CD14-positive monocyte (primary cell): Measurements from ENCODE around the gene SYNPO2. TPM values are rescaled to one million over a fixed set of nuclear protein-coding genes. Genes with fewer than 3 reads are reported as not detected.

Experiments used
- DNase-seq, 3 donors: peaks; one replicate each; pipeline ENCODE4 v3.0.0-alpha.2; 2011 to 2022
- H2AFZ ChIP-seq: 2 replicates; pipeline ENCODE4 v1.6.0; 2012; ENCODE audit warnings: mild to moderate bottlenecking, low read depth, low read length, inconsistent platforms; ENCODE audit not compliant: insufficient read depth, poor library complexity, severe bottlenecking
- H3K27ac ChIP-seq, 2 donors: 1 replicate in 1 of 2; 2 replicates in 1 of 2; pipeline ENCODE4 v1.5.1; 2012 to 2013; ENCODE audit warnings: low read length in 2 of 2, control low read depth in 1 of 2, inconsistent platforms in 1 of 2, low read depth in 1 of 2, mild to moderate bottlenecking in 1 of 2
- H3K27me3 ChIP-seq, 2 donors: one replicate each; pipeline versions ENCODE4 v1.6.0 to v1.6.1; 2011 to 2013; ENCODE audit warnings: low read length in 2 of 2; ENCODE audit not compliant: control insufficient read depth in 2 of 2, insufficient read depth in 2 of 2
- H3K36me3 ChIP-seq, 2 donors: replicated peaks in 1 of 2; 1 replicate in 1 of 2; 2 replicates in 1 of 2; pipeline versions ENCODE4 v1.5.1 to v1.6.1; 2012 to 2013; ENCODE audit warnings: low read length in 2 of 2, control low read depth in 1 of 2, inconsistent platforms in 1 of 2, mild to moderate bottlenecking in 1 of 2; ENCODE audit not compliant: insufficient read depth in 2 of 2, control insufficient read depth in 1 of 2
- H3K4me1 ChIP-seq, 2 donors: 1 replicate in 1 of 2; 2 replicates in 1 of 2; pipeline versions ENCODE4 v1.5.1 to v1.6.1; 2012 to 2013; ENCODE audit warnings: low read length in 2 of 2, control low read depth in 1 of 2, inconsistent platforms in 1 of 2, mild to moderate bottlenecking in 1 of 2, moderate library complexity in 1 of 2; ENCODE audit not compliant: insufficient read depth in 2 of 2, control insufficient read depth in 1 of 2
- H3K4me2 ChIP-seq: replicated peaks from 2 replicates; pipeline ENCODE3; 2012; ENCODE audit warnings: low read length, moderate library complexity, mild to moderate bottlenecking; ENCODE audit not compliant: poor library complexity, severe bottlenecking; ENCODE audit errors: extremely low read depth
- H3K4me3 ChIP-seq, 3 experiments: fragments of 200-600 bp in 1 of 3; sonication (generic) in 1 of 3; replicated peaks in 1 of 3; 1 replicate in 2 of 3; 2 replicates in 1 of 3; pipeline ENCODE4 v1.5.1; 2011 to 2013; ENCODE audit warnings: low read length in 3 of 3, mild to moderate bottlenecking in 3 of 3, control low read depth in 2 of 3, low read depth in 2 of 3, inconsistent platforms in 1 of 3, moderate library complexity in 1 of 3
- H3K79me2 ChIP-seq: 2 replicates; pipeline ENCODE4 v1.6.0; 2012; ENCODE audit warnings: mild to moderate bottlenecking, control low read depth, inconsistent platforms, low read length, moderate library complexity; ENCODE audit not compliant: insufficient read depth
- H3K9ac ChIP-seq: 2 replicates; pipeline ENCODE4 v1.6.0; 2017; ENCODE audit warnings: low read length, mild to moderate bottlenecking; ENCODE audit not compliant: insufficient read depth, poor library complexity, severe bottlenecking
- H3K9me3 ChIP-seq, 2 donors: replicated peaks in 1 of 2; 1 replicate in 1 of 2; 2 replicates in 1 of 2; pipeline versions ENCODE4 v1.5.1 to v1.6.1; 2012 to 2013; ENCODE audit warnings: low read length in 2 of 2, control low read depth in 1 of 2; ENCODE audit not compliant: control insufficient read depth in 1 of 2, insufficient read depth in 1 of 2
- H4K20me1 ChIP-seq: 2 replicates; pipeline ENCODE4 v1.6.0; 2012; ENCODE audit warnings: mild to moderate bottlenecking, low read length, control low read depth, moderate library complexity; ENCODE audit not compliant: insufficient read depth
- H3K27ac Mint-ChIP-seq, 7 donors: one replicate each; pipeline ENCODE4 v1.8.0; 2020; ENCODE audit warnings: mild to moderate bottlenecking in 7 of 7, mixed read lengths in 7 of 7, moderate library complexity in 6 of 7, inconsistent platforms in 2 of 7
- H3K27me3 Mint-ChIP-seq, 3 donors: one replicate each; pipeline ENCODE4 v1.8.0; 2021 to 2022; ENCODE audit warnings: low read depth in 3 of 3, mild to moderate bottlenecking in 3 of 3, mixed read lengths in 3 of 3, moderate library complexity in 3 of 3, inconsistent platforms in 1 of 3
- H3K36me3 Mint-ChIP-seq, 2 donors: one replicate each; pipeline ENCODE4 v1.8.0; 2020; ENCODE audit warnings: mixed read lengths in 2 of 2, inconsistent platforms in 1 of 2, mild to moderate bottlenecking in 1 of 2
- H3K4me1 Mint-ChIP-seq: one replicate; pipeline ENCODE4 v1.8.0; 2020; ENCODE audit warnings: mild to moderate bottlenecking, mixed read lengths
- H3K4me3 Mint-ChIP-seq, 2 donors: one replicate each; pipeline ENCODE4 v1.8.0; 2020; ENCODE audit warnings: mild to moderate bottlenecking in 2 of 2, mixed read lengths in 2 of 2, moderate library complexity in 1 of 2
- H3K9me3 Mint-ChIP-seq, 7 donors: one replicate each; pipeline ENCODE4 v1.8.0; 2020 to 2022; ENCODE audit warnings: mixed read lengths in 7 of 7, mild to moderate bottlenecking in 6 of 7, moderate library complexity in 6 of 7, inconsistent platforms in 2 of 7
- CTCF ChIP-seq: fragments of 200-600 bp; IDR thresholded peaks from one replicate; pipeline ENCODE4 v1.8.0; 2022; ENCODE audit warnings: antibody characterized with exemption, mild to moderate bottlenecking
- WGBS: methylation state at CpG from one replicate; pipeline ENCODE4 v1.1.5; 2013; ENCODE audit warnings: missing lambda C conversion rate; ENCODE audit not compliant: insufficient coverage; 5-methylcytosine and 5-hydroxymethylcytosine counted together
- intact Hi-C, 2 donors: fragments of 100-400 bp; cut with micrococcal nuclease; formaldehyde crosslinking; loops; one replicate each; pipeline versions ENCODE4 v1.15.0 to v1.15.1; 2023
- polyA plus RNA-seq, 3 donors: library from polyadenylated mRNA; depleted of rRNA in 1 of 3; unstranded in 2 of 3; stranded (reverse) in 1 of 3; fragments of 300-500 nt in 2 of 3; fragments of >200 nt in 1 of 3; fragmentation: Illumina TruSeq in 2 of 3; gene quantifications; 1 replicate in 2 of 3; 2 replicates in 1 of 3; pipeline ENCODE4 v1.2.3, GENCODE V29; 2012 to 2021

Gene SYNPO2
- polyA plus RNA-seq, 3 donors = 0.04 TPM; not detected in 2

DNA sequence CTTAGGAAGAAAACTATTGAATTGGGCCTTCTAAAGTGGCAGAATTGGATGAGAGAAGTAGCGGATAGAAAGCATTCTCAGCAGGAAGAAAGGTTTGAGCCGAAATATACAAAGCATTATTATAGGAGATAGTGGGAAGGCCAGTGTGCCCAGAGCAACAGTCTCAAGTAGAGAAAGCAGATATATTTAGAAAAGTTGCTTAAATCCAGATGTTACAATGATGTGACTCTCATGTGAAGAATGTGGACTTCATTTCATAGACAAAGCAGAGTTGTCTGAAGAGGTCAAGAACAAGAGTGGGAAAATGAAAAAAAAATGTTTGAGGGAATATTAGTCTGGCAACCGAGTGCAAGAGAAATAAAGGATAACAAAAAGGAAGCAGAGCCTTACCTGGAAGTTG is 66.9 kb downstream of the SYNPO2 start:
- no peak overlapping the region for H3K27ac Mint-ChIP-seq
- Histone ChIP-seq H3K36me3 (no peaks in the 10 kb centered on the region), H4K20me1 (no peaks in the 10 kb centered on the region), H3K4me3 (no peak overlapping the region), H3K4me1 (no peaks in the 10 kb centered on the region), H3K79me2 (no peaks in the 10 kb centered on the region), H3K4me2 (no peak overlapping the region), H3K9me3 (no peaks in the 10 kb centered on the region), H3K9ac (no peak overlapping the region), H3K27ac (no peak overlapping the region), H2AFZ (no peak overlapping the region), H3K27me3 (no peaks in the 10 kb centered on the region)
- intact Hi-C loops = no loop called here
- H3K36me3 Mint-ChIP-seq = no peaks in the 10 kb centered on the region
- no peak for DNase-seq
- H3K27me3 Mint-ChIP-seq = peaks cover 0 to 2% (median 0%) of the 10 kb centered on the region in 3 donors
- WGBS = 100% methylated on average over 2 of the region's 3 CpGs
- no peak for TF ChIP-seq CTCF
- H3K4me3 Mint-ChIP-seq = no peak overlapping the region
- H3K9me3 Mint-ChIP-seq = no peaks in the 10 kb centered on the region
- no peaks in the 10 kb centered on the region for H3K4me1 Mint-ChIP-seq

GRCh38 chr4:118957722-118958445 is 69.2 kb downstream of the SYNPO2 start:
- H3K9ac ChIP-seq = no peak overlapping the region
- peaks cover 0 to 2% (median 0%) of the 10 kb centered on the region in 3 donors for H3K27me3 Mint-ChIP-seq
- H3K27ac ChIP-seq = no peak overlapping the region
- no peak overlapping the region for H2AFZ ChIP-seq
- H3K4me2 ChIP-seq = no peak overlapping the region
- H3K4me1 ChIP-seq = no peaks in the 10 kb centered on the region
- no peaks in the 10 kb centered on the region for H3K36me3 ChIP-seq
- no peak overlapping the region for H3K4me3 ChIP-seq
- no peak overlapping the region for H3K4me3 Mint-ChIP-seq
- no peaks in the 10 kb centered on the region for H3K79me2 ChIP-seq
- no peaks in the 10 kb centered on the region for H3K4me1 Mint-ChIP-seq
- H3K9me3 ChIP-seq = no peaks in the 10 kb centered on the region
- H4K20me1 ChIP-seq = no peaks in the 10 kb centered on the region
- H3K36me3 Mint-ChIP-seq = no peaks in the 10 kb centered on the region
- no peak for TF ChIP-seq CTCF
- H3K27ac Mint-ChIP-seq = no peak overlapping the region
- no peak for DNase-seq
- H3K27me3 ChIP-seq = no peaks in the 10 kb centered on the region
- H3K9me3 Mint-ChIP-seq = no peaks in the 10 kb centered on the region
- intact Hi-C loops = no loop called here
- 100% methylated on average over 1 of the region's 10 CpGs for WGBS
